Tibial nerve (tissue), 4 donors: ENCODE measurements around the gene ASXL1.
"Not testable (repeated sequence)": the region's sequence is repeated elsewhere in the genome, so short reads cannot be mapped to it uniquely, and the experiment has no call there.

Experiments
- EP300 ChIP-seq, 2 donors: sonication (generic); formaldehyde crosslinking; IDR thresholded peaks; one replicate each; pipeline ENCODE4 v1.6.1; 2017; ENCODE audit warnings: antibody characterized with exemption in 2 of 2, mild to moderate bottlenecking in 1 of 2
- POLR2A ChIP-seq, 2 donors: fragments of 450-650 bp; IDR thresholded peaks; one replicate each; pipeline ENCODE4 v1.6.1; 2017; ENCODE audit warnings: antibody characterized with exemption in 2 of 2, mild to moderate bottlenecking in 2 of 2, moderate library complexity in 2 of 2
- TF ChIP-seq, protein P1 (sequence below), 5 experiments: fragments of 200-600 bp in 3 of 5; fragments of 450-650 bp in 2 of 5; sonication (generic) in 3 of 5; IDR thresholded peaks; one replicate each; pipeline ENCODE4 v1.5.1; 2016 to 2019; ENCODE audit warnings: antibody characterized with exemption in 5 of 5, mild to moderate bottlenecking in 3 of 5, moderate library complexity in 2 of 5

DNA sequence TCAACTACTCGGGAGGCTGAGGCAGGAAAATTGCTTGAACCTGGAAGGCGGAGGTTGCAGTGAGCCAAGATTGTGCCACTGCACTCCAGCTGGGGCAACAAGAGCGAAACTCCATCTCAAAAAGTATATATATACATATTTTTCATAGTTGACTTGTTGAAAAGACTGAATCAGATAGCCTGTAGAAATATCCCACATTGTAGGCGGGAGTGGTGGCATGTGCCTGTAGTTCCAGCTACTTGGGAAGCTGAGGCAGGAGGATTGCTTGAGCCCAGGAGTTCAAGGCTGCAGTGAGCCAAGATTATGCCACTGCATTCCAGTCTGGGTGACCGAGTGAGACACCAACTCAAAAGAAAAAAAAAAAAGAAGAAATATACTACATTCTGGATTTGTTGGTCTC lies 34.4 kb upstream of the ASXL1 start:
- TF ChIP-seq, protein P1, sequence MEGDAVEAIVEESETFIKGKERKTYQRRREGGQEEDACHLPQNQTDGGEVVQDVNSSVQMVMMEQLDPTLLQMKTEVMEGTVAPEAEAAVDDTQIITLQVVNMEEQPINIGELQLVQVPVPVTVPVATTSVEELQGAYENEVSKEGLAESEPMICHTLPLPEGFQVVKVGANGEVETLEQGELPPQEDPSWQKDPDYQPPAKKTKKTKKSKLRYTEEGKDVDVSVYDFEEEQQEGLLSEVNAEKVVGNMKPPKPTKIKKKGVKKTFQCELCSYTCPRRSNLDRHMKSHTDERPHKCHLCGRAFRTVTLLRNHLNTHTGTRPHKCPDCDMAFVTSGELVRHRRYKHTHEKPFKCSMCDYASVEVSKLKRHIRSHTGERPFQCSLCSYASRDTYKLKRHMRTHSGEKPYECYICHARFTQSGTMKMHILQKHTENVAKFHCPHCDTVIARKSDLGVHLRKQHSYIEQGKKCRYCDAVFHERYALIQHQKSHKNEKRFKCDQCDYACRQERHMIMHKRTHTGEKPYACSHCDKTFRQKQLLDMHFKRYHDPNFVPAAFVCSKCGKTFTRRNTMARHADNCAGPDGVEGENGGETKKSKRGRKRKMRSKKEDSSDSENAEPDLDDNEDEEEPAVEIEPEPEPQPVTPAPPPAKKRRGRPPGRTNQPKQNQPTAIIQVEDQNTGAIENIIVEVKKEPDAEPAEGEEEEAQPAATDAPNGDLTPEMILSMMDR (IDR thresholded peaks at IDR 0.05) = not testable (repeated sequence)
- not testable (repeated sequence) for TF ChIP-seq POLR2A, EP300 (IDR thresholded peaks at IDR 0.05)
